ENCODE measurements around the gene UXS1. TPM values are rescaled to one million over a fixed set of nuclear protein-coding genes. Genes with fewer than 3 reads are reported as not detected.

UXS1 gene
- total RNA-seq, 2 donors from 2014 or later, result 43.0 to 44.6 TPM

GRCh38 chr2:106140113-106140512, 54.0 kb downstream of the UXS1 start:
- no peak for DNase-seq
- Histone ChIP-seq H3K9ac (ENCODE audit: extremely low read depth, low read length, poor library complexity, severe bottlenecking) (no peak overlapping the region), H3K4me3 (ENCODE audit: low read length) (no peak overlapping the region), H3K27me3 (ENCODE audit: control insufficient read depth, insufficient read depth, low read length, poor library complexity, severe bottlenecking) (no peaks in the 10 kb centered on the region), H3K36me3 (ENCODE audit: control insufficient read depth, insufficient read depth, low read length) (peaks cover 12% of the 10 kb centered on the region), H3K4me1 (ENCODE audit: control insufficient read depth, insufficient read depth, low read length) (no peaks in the 10 kb centered on the region), H3K9me3 (ENCODE audit: control insufficient read depth, low read length) (no peaks in the 10 kb centered on the region), H3K27ac (ENCODE audit: low read depth, low read length) (no peak overlapping the region)
- Mint-ChIP-seq H3K27ac (no peak overlapping the region), H3K27me3 (ENCODE audit: insufficient read depth) (no peaks in the 10 kb centered on the region), H3K4me1 (peaks cover 8% of the 10 kb centered on the region), H3K36me3 (ENCODE audit: low read depth) (peaks cover 48% of the 10 kb centered on the region), H3K4me3 (no peak overlapping the region), H3K9me3 (peaks cover 9% of the 10 kb centered on the region)
- WGBS, 2 experiments (ENCODE audit: insufficient coverage in 1 of 2, insufficient read length in 1 of 2), result 89 to 91% methylated on average over 6 of the region's 6 CpGs
- TF ChIP-seq CTCF (conservative IDR thresholded peaks at IDR 0.05), result no peak

DNA sequence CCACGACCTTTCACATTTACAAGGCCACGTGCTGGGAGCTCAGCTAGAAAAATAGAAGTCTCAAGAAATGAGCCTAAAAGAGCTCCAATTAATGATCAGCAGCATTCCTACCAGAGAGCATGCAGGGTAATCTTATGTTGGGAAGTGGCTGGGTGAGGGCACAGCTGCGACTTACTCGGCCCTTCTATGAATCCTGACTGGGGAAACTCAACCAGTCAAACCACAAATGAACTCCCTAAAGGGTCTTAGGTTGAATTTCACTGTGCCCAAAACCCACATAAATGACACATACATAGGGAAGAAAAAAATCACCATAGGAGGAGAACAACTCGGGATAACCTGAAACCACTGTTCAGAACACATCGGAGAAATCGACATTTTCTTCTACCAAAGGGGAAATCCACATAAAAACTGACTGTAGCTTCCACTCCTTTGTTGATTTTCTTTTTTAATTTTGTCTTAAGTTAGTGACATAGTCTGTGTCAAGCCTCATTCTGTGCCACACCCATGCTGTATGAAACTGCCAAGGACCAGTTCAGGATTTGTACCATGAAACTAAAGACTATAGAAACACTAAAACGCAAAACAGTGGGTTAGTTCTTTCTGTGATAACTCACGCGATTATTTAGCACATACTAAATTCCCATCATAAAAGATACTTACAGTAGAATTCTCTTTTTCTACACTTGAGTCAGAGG, 54.7 kb downstream of the UXS1 start:
- DNase-seq, result no peak
- WGBS, 2 experiments (ENCODE audit: insufficient coverage in 1 of 2, insufficient read length in 1 of 2), result 91 to 92% methylated on average over 4 to 10 of the region's 10 CpGs
- H3K27me3 ChIP-seq (ENCODE audit: control insufficient read depth, insufficient read depth, low read length, poor library complexity, severe bottlenecking), result no peaks in the 10 kb centered on the region
- Mint-ChIP-seq H3K9me3 (peaks cover 9% of the 10 kb centered on the region), H3K27me3 (ENCODE audit: insufficient read depth) (no peaks in the 10 kb centered on the region), H3K4me3 (no peak overlapping the region), H3K4me1 (peaks cover 8% of the 10 kb centered on the region), H3K36me3 (ENCODE audit: low read depth) (peaks cover 40% of the 10 kb centered on the region), H3K27ac (no peak overlapping the region)
- TF ChIP-seq CTCF (conservative IDR thresholded peaks at IDR 0.05), result no peak
- H3K9me3 ChIP-seq (ENCODE audit: control insufficient read depth, low read length), result no peaks in the 10 kb centered on the region
- H3K27ac ChIP-seq (ENCODE audit: low read depth, low read length), result no peak overlapping the region
- H3K4me3 ChIP-seq (ENCODE audit: low read length), result no peak overlapping the region
- no peak overlapping the region for H3K9ac ChIP-seq (ENCODE audit: extremely low read depth, low read length, poor library complexity, severe bottlenecking)
- H3K4me1 ChIP-seq (ENCODE audit: control insufficient read depth, insufficient read depth, low read length), result no peaks in the 10 kb centered on the region
- H3K36me3 ChIP-seq (ENCODE audit: control insufficient read depth, insufficient read depth, low read length), result peaks cover 5% of the 10 kb centered on the region

- Mint-ChIP-seq H3K27me3 (ENCODE audit: insufficient read depth) (no peaks in the 10 kb centered on the region), H3K4me3 (no peak overlapping the region), H3K9me3 (peaks cover 7% of the 10 kb centered on the region), H3K36me3 (ENCODE audit: low read depth) (peaks cover 33% of the 10 kb centered on the region), H3K27ac (no peak overlapping the region), H3K4me1 (peaks cover 8% of the 10 kb centered on the region)
- no peaks in the 10 kb centered on the region for H3K4me1 ChIP-seq (ENCODE audit: control insufficient read depth, insufficient read depth, low read length)
- H3K4me3 ChIP-seq (ENCODE audit: low read length), result no peak overlapping the region
- peaks cover 3% of the 10 kb centered on the region for H3K36me3 ChIP-seq (ENCODE audit: control insufficient read depth, insufficient read depth, low read length)
- WGBS, 2 experiments (ENCODE audit: insufficient coverage in 1 of 2, insufficient read length in 1 of 2), result 93 to 94% methylated on average over 10 to 11 of the region's 11 CpGs
- H3K27ac ChIP-seq (ENCODE audit: low read depth, low read length), result peak overlapping the region; percentile 24
- no peaks in the 10 kb centered on the region for H3K9me3 ChIP-seq (ENCODE audit: control insufficient read depth, low read length)
- H3K9ac ChIP-seq (ENCODE audit: extremely low read depth, low read length, poor library complexity, severe bottlenecking), result no peak overlapping the region
- TF ChIP-seq CTCF (conservative IDR thresholded peaks at IDR 0.05), result no peak
- H3K27me3 ChIP-seq (ENCODE audit: control insufficient read depth, insufficient read depth, low read length, poor library complexity, severe bottlenecking), result no peaks in the 10 kb centered on the region
- no peak for DNase-seq
Observed at GRCh38 chr2:106138543-106139237, 55.4 kb downstream of the UXS1 start.

Data from endodermal cell (in vitro differentiated cells).